ENCODE results near the gene ASTN2. TPM values are rescaled to one million over a fixed set of nuclear protein-coding genes. Genes with fewer than 3 reads are reported as not detected.

Gene ASTN2
- total and polyA plus RNA-seq, 10 donors, result 0.87 to 6.1 (median 3.7) TPM

DNA sequence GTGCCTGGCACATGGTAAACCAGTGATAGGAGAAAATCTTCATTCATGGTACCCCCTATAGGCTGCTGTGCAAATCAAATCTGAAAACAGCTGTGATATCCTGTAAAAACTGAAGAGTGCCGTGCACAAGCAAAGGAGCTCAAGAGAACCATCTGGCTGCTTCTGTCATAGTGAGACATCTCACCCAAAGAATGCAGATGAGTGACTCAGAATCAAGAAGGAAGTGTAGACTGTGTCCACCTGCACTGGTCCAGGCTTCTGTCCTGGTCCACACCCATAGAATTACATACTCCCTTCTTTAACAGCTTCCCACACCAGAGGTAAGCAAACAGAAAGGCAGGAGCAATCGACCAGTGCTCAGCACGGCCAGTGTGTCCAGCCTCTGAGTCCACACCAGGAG, 195.9 kb downstream of the ASTN2 start:
- Histone ChIP-seq H3K27ac (no peak overlapping the region), H3K4me3 (no peak overlapping the region), H3K36me3 (no peaks in the 10 kb centered on the region), H3K4me1 (no peaks in the 10 kb centered on the region), H3K27me3 (replicated peaks in 1 of 7) (no peaks in the 10 kb centered on the region), H3K9me3 (peaks cover 0 to 7% (median 0%) of the 10 kb centered on the region in 8 donors)
- 50 to 86% (median 61%) methylated on average over 3 of the region's 3 CpGs for WGBS, 5 donors
- intact Hi-C loops (cut with DNase I; ENCODE audit: low total_unique reads), result no loop called here
- no peak for TF ChIP-seq POLR2AphosphoS5 (IDR thresholded peaks at IDR 0.05)
- no peak for TF ChIP-seq POLR2A (IDR thresholded peaks at IDR 0.05)
- TF ChIP-seq, protein P1, sequence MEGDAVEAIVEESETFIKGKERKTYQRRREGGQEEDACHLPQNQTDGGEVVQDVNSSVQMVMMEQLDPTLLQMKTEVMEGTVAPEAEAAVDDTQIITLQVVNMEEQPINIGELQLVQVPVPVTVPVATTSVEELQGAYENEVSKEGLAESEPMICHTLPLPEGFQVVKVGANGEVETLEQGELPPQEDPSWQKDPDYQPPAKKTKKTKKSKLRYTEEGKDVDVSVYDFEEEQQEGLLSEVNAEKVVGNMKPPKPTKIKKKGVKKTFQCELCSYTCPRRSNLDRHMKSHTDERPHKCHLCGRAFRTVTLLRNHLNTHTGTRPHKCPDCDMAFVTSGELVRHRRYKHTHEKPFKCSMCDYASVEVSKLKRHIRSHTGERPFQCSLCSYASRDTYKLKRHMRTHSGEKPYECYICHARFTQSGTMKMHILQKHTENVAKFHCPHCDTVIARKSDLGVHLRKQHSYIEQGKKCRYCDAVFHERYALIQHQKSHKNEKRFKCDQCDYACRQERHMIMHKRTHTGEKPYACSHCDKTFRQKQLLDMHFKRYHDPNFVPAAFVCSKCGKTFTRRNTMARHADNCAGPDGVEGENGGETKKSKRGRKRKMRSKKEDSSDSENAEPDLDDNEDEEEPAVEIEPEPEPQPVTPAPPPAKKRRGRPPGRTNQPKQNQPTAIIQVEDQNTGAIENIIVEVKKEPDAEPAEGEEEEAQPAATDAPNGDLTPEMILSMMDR (IDR thresholded peaks at IDR 0.05 in 8 of 11, conservative IDR thresholded peaks at IDR 0.05 in 3 of 11), result no peak
- DNase-seq, result no peak

DNA sequence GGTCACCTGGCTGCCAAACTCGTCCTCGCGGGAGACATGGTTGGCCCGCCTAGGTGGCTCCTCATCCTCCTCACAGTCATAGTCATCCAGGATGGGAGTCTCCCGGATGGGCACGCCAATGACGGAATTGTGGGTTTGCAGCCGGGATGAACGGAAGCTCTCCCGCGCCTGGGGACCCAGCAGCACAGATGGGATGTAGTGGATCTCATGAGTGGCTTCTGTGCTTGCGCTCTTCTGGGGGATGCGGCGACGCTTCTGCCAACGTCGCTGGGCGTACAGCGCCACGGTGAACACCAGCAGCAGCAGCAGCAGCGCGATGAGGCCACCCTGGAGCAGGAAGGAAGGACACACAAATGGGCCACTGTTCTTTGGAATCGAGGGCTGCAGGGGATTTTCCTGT, 200.4 kb downstream of the ASTN2 start:
- TF ChIP-seq, protein P1 (IDR thresholded peaks at IDR 0.05 in 8 of 11, conservative IDR thresholded peaks at IDR 0.05 in 3 of 11), result no peak
- H3K27me3 ChIP-seq (replicated peaks in 1 of 7), result no peaks in the 10 kb centered on the region
- no peak overlapping the region for H3K27ac ChIP-seq
- WGBS, 5 donors, result 90 to 95% (median 94%) methylated on average over 23 of the region's 23 CpGs
- peaks cover 0 to 14% (median 10%) of the 10 kb centered on the region in 8 donors for H3K9me3 ChIP-seq
- no peak for DNase-seq
- H3K36me3 ChIP-seq, result no peaks in the 10 kb centered on the region
- H3K4me3 ChIP-seq, result no peak overlapping the region
- intact Hi-C loops (cut with DNase I; ENCODE audit: low total_unique reads), result no loop called here
- no peaks in the 10 kb centered on the region for H3K4me1 ChIP-seq

DNA sequence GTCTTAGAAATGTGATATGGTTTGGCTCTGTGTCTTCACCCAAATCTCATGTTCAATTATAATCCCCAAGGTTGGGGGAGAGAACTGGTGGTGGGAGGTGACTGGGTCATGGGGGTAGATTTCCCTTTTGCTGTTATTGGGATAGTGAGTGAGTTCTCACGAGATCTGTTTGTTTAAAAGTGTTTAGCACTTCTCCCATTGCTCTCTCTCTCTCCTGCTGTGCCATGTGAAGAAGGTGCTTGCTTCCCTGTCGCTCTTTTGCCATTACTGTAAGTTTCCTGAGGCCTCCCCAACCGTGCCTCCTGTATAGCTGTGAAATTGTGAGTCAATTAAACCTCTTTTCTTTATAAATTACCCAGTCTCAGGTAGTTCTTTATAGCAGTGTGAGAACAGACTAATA, 203.6 kb downstream of the ASTN2 start:
- TF ChIP-seq, protein P1 (IDR thresholded peaks at IDR 0.05 in 8 of 11, conservative IDR thresholded peaks at IDR 0.05 in 3 of 11), result no peak
- Histone ChIP-seq H3K27me3 (replicated peaks in 1 of 7) (no peaks in the 10 kb centered on the region), H3K27ac (no peak overlapping the region), H3K4me3 (no peak overlapping the region), H3K9me3 (peaks cover 0 to 45% (median 29%) of the 10 kb centered on the region in 8 donors), H3K36me3 (no peaks in the 10 kb centered on the region), H3K4me1 (no peaks in the 10 kb centered on the region)
- intact Hi-C loops (cut with DNase I; ENCODE audit: low total_unique reads), result no loop called here
- no peak for DNase-seq
- 17 to 26% (median 19%) methylated on average over 3 of the region's 3 CpGs for WGBS, 5 donors

DNA sequence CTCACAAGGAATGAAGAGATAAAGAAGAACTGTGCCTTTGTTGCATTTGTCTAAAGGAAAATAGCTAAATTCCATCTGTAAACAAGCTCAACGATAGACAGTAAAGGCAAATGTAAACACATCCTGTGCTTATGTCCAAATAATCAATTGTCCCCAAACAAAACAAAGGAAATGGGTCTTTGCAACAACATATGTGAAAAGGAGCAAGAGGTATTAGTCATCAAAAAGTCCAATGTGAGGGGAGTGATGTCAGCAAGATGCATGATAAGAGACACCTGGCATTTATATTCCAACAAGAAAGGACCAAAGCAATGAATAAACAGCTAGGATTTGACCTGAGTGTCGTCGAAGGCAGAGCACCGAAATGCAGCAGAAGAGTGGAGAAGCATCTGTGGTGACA, 209.1 kb downstream of the ASTN2 start:
- WGBS, 5 donors, result 57 to 66% (median 62%) methylated on average over 4 of the region's 4 CpGs
- Histone ChIP-seq H3K27ac (no peak overlapping the region), H3K27me3 (replicated peaks in 1 of 7) (no peaks in the 10 kb centered on the region), H3K36me3 (no peaks in the 10 kb centered on the region), H3K9me3 (peaks cover 0 to 43% (median 29%) of the 10 kb centered on the region in 8 donors), H3K4me3 (no peak overlapping the region), H3K4me1 (no peaks in the 10 kb centered on the region)
- TF ChIP-seq POLR2AphosphoS5 (IDR thresholded peaks at IDR 0.05), result no peak
- TF ChIP-seq, protein P1 (IDR thresholded peaks at IDR 0.05 in 8 of 11, conservative IDR thresholded peaks at IDR 0.05 in 3 of 11), result no peak
- no peak for TF ChIP-seq POLR2A (IDR thresholded peaks at IDR 0.05)
- DNase-seq, result no peak
- intact Hi-C loops (cut with DNase I; ENCODE audit: low total_unique reads), result no loop called here

Data from spleen (tissue), 11 donors.